ENCODE results near the gene SMAD3.

Gene SMAD3

DNA sequence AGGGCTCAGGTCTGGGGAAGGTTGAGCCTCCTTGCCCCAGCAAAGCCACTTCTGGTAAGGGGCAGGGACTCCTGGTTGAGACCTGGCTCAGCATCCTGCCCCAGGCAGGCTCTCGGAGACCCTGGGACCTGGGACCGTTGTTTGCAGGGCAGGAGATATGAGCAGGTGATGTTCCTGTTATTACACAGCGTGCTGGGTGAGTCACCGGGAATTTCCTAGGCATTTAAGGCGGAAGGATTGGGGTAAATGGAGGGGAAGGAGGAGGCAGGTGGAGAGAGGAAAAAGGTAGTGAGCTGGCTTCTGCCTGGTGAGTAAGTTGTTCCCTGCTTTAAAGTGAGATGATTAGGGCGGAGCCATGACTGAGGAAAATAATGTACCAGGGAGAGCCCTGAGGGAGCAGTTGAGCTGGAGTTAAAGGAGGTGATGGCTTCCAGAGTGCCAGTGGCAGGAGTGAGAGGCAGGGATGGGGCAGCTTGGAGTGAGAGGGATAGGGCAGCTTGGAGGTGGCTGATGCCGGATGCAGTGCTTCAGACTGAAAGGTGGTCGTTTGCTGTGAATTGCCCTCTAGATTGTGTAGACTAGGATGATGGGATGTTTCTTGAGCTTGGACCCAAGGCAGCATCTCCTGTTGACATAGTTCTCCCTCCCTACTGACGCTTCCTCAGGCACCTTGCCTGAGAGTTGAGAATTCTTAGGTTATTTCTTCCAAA is 109.6 kb downstream of the SMAD3 start:
- in situ Hi-C loops (cut with HindIII; ENCODE audit: low pct_unique_long_range_greater_than_20kb, low sequenced_read_pairs): no loop called here
- no peak for TF ChIP-seq JUND (IDR thresholded peaks at IDR 0.05; ENCODE audit: low read depth)
- peak in 1 of 2 experiments; percentile 3 for DNase-seq (ENCODE audit: low read depth in 1 of 2, low spot score in 1 of 2)

DNA sequence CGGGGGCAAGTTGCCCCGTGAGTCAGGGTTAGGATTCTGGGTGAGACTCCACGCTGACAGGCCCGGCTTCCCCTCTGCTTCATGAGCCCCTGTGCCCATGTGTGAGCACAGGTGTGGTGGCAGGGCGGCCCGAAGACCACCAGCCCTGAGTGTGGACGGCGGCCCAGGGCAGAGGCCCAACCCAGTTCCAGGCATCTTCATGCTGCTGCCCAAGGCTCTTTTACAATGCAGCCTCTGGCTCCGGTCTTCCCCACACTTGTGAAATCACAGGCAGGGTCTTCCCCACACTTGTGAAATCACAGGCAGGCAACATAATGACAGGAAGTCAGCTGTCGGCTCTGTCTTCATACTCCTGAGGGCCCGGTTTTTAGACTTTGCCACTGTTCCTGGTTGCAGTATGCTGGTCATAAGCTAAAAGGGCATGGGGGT is 110.3 kb downstream of the SMAD3 start:
- in situ Hi-C loops (cut with HindIII; ENCODE audit: low pct_unique_long_range_greater_than_20kb, low sequenced_read_pairs): no loop called here
- no peak for TF ChIP-seq JUND (IDR thresholded peaks at IDR 0.05; ENCODE audit: low read depth)
- DNase-seq (ENCODE audit: low read depth in 1 of 2, low spot score in 1 of 2): no peak

DNA sequence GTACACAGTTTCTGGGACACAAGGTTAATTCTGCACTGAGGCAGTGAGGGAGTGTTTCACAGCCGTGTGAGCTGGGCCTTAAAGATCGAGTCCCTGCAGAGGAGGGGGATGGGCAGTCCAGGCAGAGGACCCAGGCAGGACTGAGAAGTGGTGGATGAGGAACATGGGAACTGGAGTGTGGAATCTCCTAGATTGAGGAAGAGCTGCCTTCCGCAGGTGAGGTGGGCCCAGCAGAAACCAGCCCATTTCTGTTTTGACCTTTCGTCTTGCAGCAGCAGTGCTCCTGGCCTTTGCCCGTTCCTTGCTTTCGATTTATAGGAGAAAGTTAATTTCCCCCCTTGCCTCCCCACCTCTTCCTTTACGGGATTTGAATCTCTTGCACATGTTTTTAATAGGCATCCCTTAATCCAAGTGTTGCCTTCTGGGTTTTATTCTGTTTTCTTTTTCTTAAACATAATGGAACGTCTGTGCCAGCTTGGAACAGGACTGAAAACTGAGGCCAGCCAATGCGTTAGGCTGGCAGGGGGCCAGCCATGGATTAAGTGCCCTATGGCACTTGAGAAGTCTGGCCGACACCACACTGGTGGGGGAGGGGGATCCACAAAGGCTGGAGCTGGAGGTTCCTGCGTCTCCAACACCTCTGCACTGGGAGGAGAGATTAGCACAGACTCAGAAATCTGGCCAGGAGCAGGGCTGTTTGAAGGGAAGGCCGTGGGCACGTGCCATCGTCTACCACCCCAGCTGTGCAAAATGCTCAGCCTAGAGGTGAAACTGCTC is 111.0 kb downstream of the SMAD3 start:
- TF ChIP-seq JUND (IDR thresholded peaks at IDR 0.05; ENCODE audit: low read depth): no peak
- in situ Hi-C loops (cut with HindIII; ENCODE audit: low pct_unique_long_range_greater_than_20kb, low sequenced_read_pairs): no loop called here
- no peak for DNase-seq (ENCODE audit: low read depth in 1 of 2, low spot score in 1 of 2)

DNA sequence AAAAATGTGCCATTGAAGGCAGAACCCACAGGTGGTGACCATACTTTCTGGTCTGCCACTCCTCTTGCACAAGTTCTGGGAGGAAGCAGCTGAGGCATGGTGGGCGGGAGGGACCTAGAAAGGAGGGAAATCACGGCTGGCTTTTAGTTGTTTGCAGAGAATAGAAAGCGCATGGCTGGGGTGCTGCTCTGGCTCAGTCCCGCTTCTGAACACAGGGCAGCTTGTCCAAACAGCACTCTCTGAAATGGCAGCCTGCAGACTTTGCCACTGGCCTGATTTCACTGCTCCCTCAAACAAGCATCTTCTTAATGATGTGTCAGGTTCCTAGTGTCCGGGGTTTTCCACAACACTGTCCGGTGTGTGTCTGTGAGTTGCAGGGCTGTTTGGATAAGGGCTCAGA is 112.3 kb downstream of the SMAD3 start:
- TF ChIP-seq JUND (IDR thresholded peaks at IDR 0.05; ENCODE audit: low read depth): no peak
- in situ Hi-C loops (cut with HindIII; ENCODE audit: low pct_unique_long_range_greater_than_20kb, low sequenced_read_pairs): no loop called here
- DNase-seq (ENCODE audit: low read depth in 1 of 2, low spot score in 1 of 2): no peak

DNA sequence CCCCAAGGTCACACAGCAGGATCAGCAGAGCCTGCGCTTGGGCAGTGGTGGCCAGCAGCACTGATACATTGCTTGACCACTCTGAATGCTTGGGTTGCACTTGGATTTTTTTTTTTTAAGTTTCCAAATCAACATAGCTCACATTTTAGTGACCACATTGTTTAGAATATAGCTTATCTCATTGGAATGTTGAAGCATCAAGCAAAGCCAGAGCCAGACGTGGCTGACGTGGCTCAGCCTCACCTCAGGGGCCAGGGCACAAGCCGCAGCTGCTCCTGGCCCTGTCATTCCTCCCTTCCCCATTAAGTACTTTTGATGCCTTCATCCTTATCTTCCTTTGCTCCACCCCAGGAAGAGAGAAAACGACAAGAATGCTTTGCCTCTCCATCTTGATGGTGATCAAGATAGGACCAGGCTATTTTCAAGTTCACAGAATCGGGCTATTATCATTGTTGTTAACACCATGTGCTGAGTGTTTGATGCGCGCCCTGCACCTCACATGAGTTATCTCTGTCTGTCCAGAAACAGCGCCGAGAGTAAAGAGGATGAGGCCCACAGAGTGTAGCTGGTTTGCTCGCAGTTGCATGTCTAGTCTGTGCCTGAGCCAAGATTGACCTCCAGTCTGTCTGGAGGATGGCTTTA is 113.3 kb downstream of the SMAD3 start:
- DNase-seq (ENCODE audit: low read depth in 1 of 2, low spot score in 1 of 2): no peak
- in situ Hi-C loops (cut with HindIII; ENCODE audit: low pct_unique_long_range_greater_than_20kb, low sequenced_read_pairs): no loop called here
- TF ChIP-seq JUND (IDR thresholded peaks at IDR 0.05; ENCODE audit: low read depth): no peak

DNA sequence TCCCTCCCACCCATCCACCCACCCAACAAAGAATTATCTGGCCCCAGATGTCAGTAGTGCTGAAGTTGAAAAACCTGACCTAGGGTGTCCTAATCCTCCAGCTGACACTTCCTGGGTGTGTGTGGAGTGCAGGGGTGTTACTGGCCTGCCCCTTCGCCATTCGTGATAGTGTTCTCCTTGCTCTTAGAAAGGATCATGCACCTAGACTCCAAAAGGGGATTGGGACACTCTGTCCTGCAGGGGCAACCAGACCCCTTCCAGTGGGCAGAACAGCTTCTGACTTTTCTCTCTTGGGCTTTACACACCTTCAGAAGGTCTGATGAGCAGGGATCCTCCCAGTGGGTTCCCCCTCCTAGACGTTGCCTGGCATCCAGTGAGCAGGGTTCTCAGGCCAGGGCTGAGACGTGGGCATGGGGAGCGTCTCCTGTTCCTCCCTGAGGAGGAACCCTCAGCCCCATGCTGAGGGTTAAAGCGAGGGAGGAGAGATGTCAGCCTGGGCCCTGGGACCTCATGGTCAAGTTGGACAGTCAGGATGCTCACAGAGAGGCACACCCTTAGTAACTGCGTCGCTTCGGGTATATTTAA is 114.1 kb downstream of the SMAD3 start:
- TF ChIP-seq JUND (IDR thresholded peaks at IDR 0.05; ENCODE audit: low read depth): no peak
- in situ Hi-C loops (cut with HindIII; ENCODE audit: low pct_unique_long_range_greater_than_20kb, low sequenced_read_pairs): no loop called here
- no peak for DNase-seq (ENCODE audit: low read depth in 1 of 2, low spot score in 1 of 2)

DNA sequence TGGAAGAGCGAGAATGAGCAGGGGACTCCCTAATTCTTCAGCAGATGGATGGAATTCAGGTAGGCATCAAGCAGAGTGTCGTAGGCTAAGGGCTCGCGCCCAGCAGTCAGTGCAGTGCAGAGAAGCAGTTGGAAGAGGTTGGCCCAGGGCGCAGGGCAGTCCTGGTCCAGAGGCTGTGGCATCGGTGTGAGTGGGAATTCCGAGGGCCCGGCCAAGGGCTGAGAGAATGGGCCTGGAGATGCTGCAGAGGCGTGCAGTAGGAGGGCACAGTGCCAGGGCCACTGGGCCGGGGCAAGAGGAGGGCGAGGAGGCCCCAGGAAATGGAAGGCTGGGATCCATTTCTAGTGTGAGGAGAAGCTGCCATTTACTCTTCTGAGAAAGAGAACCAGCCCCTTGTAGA is 114.6 kb downstream of the SMAD3 start:
- no peak for TF ChIP-seq JUND (IDR thresholded peaks at IDR 0.05; ENCODE audit: low read depth)
- in situ Hi-C loops (cut with HindIII; ENCODE audit: low pct_unique_long_range_greater_than_20kb, low sequenced_read_pairs): no loop called here
- no peak for DNase-seq (ENCODE audit: low read depth in 1 of 2, low spot score in 1 of 2)

DNA sequence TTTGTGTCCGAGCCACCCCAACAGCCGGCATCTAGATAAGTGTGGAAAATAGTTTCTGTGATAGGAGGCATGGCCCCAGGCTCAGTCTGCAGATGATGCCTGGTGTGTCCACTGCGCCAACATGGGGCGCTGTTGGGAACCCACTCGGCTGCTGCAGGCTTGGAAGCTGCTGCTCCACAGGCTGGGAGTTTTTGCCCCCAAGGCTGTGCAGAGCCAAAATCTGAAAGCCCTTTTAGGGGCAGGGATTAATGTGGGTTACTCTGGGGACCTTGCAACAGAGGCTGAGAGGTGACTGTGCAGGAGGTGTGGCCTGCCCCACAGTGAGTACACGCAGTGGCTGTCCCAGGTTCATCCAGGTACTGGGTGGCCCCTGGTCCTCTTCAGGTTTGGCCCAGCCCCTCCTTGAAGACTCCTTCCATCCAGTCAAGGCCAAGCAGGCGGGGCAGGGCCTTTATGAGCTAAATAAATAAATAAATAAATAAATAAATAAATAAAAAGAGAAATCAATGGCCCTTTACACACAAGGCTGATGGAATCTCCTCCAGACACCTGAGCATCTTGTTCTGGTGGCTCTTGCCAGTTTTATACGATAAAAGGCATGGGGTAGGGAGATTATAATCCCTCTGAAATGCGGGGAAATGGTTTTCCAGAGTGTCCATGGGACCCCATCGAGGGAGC is 115.3 kb downstream of the SMAD3 start:
- TF ChIP-seq JUND (IDR thresholded peaks at IDR 0.05; ENCODE audit: low read depth): no peak
- in situ Hi-C loops (cut with HindIII; ENCODE audit: low pct_unique_long_range_greater_than_20kb, low sequenced_read_pairs): no loop called here

DNA sequence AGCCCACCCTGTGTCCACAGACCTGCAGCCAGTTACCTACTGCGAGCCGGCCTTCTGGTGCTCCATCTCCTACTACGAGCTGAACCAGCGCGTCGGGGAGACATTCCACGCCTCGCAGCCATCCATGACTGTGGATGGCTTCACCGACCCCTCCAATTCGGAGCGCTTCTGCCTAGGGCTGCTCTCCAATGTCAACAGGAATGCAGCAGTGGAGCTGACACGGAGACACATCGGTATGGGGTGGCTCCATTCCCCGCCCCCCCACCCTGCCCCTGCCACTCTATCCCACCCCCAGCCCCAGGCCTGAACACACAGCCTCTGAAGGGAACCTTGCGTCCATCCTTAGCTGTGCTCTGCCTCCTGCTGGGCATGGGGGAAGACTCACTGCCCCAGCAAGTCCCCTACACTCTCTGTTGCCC is 115.8 kb downstream of the SMAD3 start:
- DNase-seq (ENCODE audit: low read depth in 1 of 2, low spot score in 1 of 2): no peak
- in situ Hi-C loops (cut with HindIII; ENCODE audit: low pct_unique_long_range_greater_than_20kb, low sequenced_read_pairs): no loop called here
- no peak for TF ChIP-seq JUND (IDR thresholded peaks at IDR 0.05; ENCODE audit: low read depth)

More for the DNA sequence above, 115.3 kb downstream of the SMAD3 start:
- DNase-seq (ENCODE audit: low read depth in 1 of 2, low spot score in 1 of 2): no peak

DNA sequence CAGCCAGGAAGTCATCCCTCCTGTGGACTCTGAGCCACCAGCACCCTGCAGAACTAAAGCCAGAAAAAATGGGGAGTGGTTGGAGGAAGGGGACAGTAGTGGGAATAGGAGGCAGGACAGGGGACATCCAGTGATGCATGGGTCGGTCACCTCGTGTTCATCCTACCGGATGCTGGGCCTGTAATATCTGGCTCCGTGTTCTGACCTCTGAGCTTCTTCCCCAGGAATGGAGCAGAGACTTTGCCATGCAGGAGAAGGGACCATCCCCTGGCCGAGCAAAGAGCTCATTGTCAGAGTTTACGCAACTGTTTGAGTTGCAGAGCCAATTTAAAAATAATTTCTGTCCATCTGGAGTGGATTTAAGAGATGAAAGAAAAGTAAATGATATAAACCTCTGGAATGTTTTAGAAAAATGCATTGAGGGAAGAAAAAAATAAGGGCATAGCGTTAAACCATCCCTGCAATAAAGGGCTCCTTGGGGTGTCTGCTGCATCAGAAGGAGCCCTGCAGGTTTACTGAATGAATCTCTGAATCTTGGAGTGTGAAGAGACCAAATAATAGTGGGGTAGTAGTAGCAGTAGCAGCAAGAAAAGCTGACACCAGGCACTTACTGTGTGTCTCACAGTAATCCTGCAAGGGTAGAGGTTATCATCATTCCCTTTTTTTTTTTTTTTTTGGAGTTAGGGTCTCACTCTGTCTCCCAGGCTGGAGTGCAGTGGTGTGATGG is 118.2 kb downstream of the SMAD3 start:
- no peak for TF ChIP-seq JUND (IDR thresholded peaks at IDR 0.05; ENCODE audit: low read depth)
- in situ Hi-C loops (cut with HindIII; ENCODE audit: low pct_unique_long_range_greater_than_20kb, low sequenced_read_pairs): no loop called here
- DNase-seq (ENCODE audit: low read depth in 1 of 2, low spot score in 1 of 2): no peak

DNA sequence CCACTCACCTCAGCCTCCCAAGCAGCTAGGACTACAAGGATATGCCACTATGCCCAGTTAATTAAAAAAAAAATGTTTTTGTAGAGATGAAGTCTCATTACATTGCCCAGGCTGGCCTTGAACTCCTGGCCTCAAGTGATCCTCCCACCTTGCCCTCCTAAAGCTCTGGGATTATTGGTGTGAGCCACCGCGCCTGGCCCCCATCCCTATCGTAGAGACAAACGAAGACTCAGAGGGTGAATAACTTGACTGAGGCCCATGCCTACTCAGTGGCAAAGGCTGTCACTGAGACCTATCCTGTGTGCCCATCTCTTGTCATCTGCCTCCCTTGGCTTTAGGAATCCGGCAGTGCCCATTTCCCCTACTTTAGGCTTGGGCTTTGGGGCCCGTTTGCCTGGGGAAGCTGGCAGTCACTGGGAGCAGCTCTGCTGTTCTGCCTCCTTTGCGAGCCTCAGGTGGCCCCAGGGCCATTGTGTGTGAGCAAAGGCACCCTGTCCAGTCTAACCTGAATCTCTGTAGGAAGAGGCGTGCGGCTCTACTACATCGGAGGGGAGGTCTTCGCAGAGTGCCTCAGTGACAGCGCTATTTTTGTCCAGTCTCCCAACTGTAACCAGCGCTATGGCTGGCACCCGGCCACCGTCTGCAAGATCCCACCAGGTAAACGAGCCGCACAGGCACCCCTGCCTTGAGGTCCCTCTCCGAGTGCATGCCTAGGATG is 119.0 kb downstream of the SMAD3 start:
- in situ Hi-C loops (cut with HindIII; ENCODE audit: low pct_unique_long_range_greater_than_20kb, low sequenced_read_pairs): no loop called here
- DNase-seq (ENCODE audit: low read depth in 1 of 2, low spot score in 1 of 2): peak in 1 of 2 experiments; percentile 9
- no peak for TF ChIP-seq JUND (IDR thresholded peaks at IDR 0.05; ENCODE audit: low read depth)
